Thymus (tissue), 11 donors: ENCODE data around the gene NOC4L. TPM values are rescaled to one million over a fixed set of nuclear protein-coding genes. Genes with fewer than 3 reads are reported as not detected.
"Not testable (repeated sequence)": the region's sequence is repeated elsewhere in the genome, so short reads cannot be mapped to it uniquely, and the experiment has no call there.

Experiments
- DNase-seq, 9 donors: peaks; one replicate each; pipeline ENCODE4 v3.0.0-alpha.2; 2013; ENCODE audit warnings: low spot score in 9 of 9, low read depth in 6 of 9, missing footprints in 1 of 9
- H3K27ac ChIP-seq, 2 donors: one replicate each; pipeline ENCODE4 v1.5.1; 2013; ENCODE audit warnings: control low read depth in 1 of 2, low read depth in 1 of 2, low read length in 1 of 2, mild to moderate bottlenecking in 1 of 2, moderate library complexity in 1 of 2
- H3K27me3 ChIP-seq, 2 donors: one replicate each; pipeline ENCODE4 v1.5.1; 2013; ENCODE audit warnings: low read length in 1 of 2; ENCODE audit not compliant: control insufficient read depth in 2 of 2, insufficient read depth in 1 of 2
- H3K36me3 ChIP-seq, 2 donors: one replicate each; pipeline ENCODE4 v1.5.1; 2013; ENCODE audit warnings: low read length in 1 of 2, mild to moderate bottlenecking in 1 of 2, moderate library complexity in 1 of 2; ENCODE audit not compliant: control insufficient read depth in 2 of 2, insufficient read depth in 2 of 2
- H3K4me1 ChIP-seq, 2 donors: one replicate each; pipeline ENCODE4 v1.5.1; 2013; ENCODE audit warnings: low read length in 2 of 2; ENCODE audit not compliant: control insufficient read depth in 2 of 2, insufficient read depth in 2 of 2
- H3K4me3 ChIP-seq, 2 donors: one replicate each; pipeline ENCODE4 v1.5.1; 2013; ENCODE audit warnings: low read length in 2 of 2, control low read depth in 1 of 2, mild to moderate bottlenecking in 1 of 2
- H3K9me3 ChIP-seq, 2 donors: one replicate each; pipeline ENCODE4 v1.5.1; 2013; ENCODE audit warnings: low read length in 1 of 2, mild to moderate bottlenecking in 1 of 2; ENCODE audit not compliant: control insufficient read depth in 2 of 2, insufficient read depth in 1 of 2
- WGBS: extraction: QIAGEN DNeasy Blood & Tissue Kit; methylation state at CpG from one replicate; pipeline ENCODE4 v1.1.7; 2013; 5-methylcytosine and 5-hydroxymethylcytosine counted together
- polyA plus RNA-seq: library from polyadenylated mRNA; stranded (reverse); fragments of 200-250 nt; gene quantifications from one replicate; pipeline ENCODE4 v1.2.3, GENCODE V29; 2013
- total RNA-seq: library from RNA; stranded (reverse); fragments of 120-200 nt; gene quantifications from one replicate; pipeline ENCODE4 v1.2.4, GENCODE V29; 2013
- donor health status: healthy.

The NOC4L gene
- total and polyA plus RNA-seq, 2 donors: 9.3 to 41.6 TPM

DNA sequence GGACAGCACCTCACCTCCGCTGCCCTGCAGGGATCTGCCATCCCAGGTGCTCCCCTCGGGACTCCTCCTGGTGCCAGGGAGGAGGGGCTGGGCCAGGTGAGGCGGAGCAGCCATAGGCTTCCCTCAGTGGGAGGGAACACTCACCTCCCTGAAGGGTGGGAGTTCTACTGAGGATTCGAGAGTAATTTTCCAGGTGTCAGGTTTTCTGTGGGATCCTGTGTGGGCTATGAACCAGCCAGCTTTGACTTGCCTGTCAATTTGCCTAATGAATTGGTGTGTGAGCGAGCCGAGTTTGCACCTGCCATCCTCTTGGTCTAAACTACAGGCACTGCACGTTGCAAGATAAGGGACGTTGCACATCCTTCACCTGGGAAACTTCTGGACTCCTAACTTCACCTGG, 50.3 kb downstream of the NOC4L start:
- WGBS: 85% methylated on average over 8 of the region's 8 CpGs
- Histone ChIP-seq H3K27ac (no peak overlapping the region), H3K27me3 (peaks cover 0 to 26% of the 10 kb centered on the region in 2 donors), H3K9me3 (peaks cover 7 to 23% of the 10 kb centered on the region in 2 donors), H3K4me1 (peaks cover 7 to 10% of the 10 kb centered on the region in 2 donors), H3K36me3 (no peaks in the 10 kb centered on the region), H3K4me3 (no peak overlapping the region)
- no peak for DNase-seq

DNA sequence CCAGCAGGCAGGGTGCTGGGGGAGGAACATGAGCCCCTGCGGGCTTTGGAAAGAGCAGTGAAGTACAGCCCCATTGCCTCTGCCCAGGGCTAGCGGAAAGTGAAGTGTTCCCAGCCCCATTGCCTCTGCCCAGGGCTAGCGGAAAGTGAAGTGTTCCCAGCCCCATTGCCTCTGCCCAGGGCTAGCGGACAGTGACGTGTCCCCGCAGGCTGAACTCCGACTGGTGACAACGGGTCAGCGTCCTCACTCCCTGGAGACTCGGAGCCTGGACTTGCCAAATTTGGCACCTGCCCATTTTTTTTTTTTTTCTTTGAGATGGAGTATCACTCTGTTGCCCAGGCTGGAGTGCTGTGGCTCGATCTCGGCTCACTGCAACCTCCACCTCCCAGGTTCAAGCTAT, 51.0 kb downstream of the NOC4L start:
- not testable (repeated sequence) for H3K4me1 ChIP-seq, H3K36me3 ChIP-seq, H3K27ac ChIP-seq, H3K4me3 ChIP-seq, DNase-seq
- peaks cover 0 to 25% of the 10 kb centered on the region in 2 donors for H3K27me3 ChIP-seq
- peaks cover 7 to 23% of the 10 kb centered on the region in 2 donors for H3K9me3 ChIP-seq
- WGBS: 83% methylated on average over 12 of the region's 12 CpGs

DNA sequence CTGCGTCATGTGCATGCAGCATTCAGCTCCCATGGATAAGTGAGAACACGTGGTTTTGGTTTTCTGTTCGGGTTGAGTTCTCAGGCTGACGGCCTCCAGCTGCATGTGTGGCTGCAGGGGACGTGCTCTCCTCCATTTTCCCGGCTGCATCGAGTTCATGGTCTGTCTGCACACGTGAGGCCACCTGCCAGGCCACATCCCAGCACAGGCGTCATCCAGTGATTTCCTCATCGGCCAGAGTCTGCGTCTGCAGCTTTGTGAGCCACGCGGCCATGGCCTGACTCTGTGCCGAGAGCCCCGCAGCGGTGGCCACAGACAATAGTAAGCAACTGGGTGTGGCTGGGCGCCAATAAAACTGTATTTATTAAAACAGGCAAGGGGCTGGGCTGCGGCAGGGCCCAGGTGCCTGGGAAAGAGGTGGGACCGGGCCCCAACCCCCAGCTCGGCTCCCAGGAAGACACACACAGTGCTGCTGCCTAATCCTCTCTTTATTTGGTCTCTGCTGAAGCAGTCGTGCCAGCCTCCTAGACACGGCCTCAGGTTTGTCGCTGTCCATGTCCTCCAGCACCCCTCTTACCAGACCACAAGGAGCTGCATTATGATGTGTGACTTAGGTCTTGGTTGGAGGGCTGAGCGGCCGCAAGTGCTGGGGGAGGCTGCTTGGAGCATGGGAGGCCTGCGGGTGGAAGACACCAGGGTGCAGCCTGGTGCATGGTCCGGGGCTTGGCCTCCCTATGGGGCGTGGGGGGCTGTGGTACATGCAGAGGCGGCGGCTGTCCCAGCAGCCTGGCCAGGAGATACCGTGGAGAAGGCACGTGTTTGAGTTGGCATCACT, 52.0 kb downstream of the NOC4L start:
- no peak for DNase-seq

DNA sequence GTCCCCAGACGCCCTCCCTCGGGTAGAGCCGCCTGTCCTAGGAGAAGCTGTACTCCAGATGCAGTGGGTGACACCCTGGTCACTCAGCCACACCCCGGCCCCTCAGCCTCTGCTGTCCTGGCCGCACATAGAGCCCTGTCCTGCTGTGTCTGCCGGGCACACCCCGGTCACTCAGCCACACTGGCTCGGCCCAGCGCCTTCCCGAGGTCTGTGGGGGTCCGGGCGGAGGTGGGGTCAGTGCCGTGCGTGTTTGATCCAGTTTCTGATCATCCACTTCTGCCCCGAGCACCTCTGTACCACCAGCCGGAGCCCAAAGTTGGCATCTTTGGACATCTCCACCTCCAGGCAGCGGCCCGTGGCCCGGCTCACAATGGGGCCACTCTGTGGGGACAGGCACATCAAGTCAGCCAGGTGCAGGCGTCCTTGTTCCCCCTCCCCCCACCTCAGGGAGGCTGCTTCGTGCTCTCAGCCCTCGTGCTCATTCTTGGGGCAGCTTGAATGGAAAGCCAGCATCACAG, 52.7 kb downstream of the NOC4L start:
- Histone ChIP-seq H3K4me1 (no peaks in the 10 kb centered on the region), H3K27ac (no peak overlapping the region), H3K4me3 (no peak overlapping the region), H3K36me3 (no peaks in the 10 kb centered on the region), H3K9me3 (peaks cover 7 to 23% of the 10 kb centered on the region in 2 donors), H3K27me3 (peaks cover 0 to 11% of the 10 kb centered on the region in 2 donors)
- WGBS: 89% methylated on average over 22 of the region's 22 CpGs
- no peak for DNase-seq

More for the DNA sequence above, 52.0 kb downstream of the NOC4L start:
- H3K9me3 ChIP-seq: peaks cover 7 to 23% of the 10 kb centered on the region in 2 donors
- no peaks in the 10 kb centered on the region for H3K36me3 ChIP-seq
- H3K27me3 ChIP-seq: peaks cover 0 to 15% of the 10 kb centered on the region in 2 donors
- H3K27ac ChIP-seq: no peak overlapping the region
- no peak overlapping the region for H3K4me3 ChIP-seq
- 78% methylated on average over 32 of the region's 32 CpGs for WGBS
- no peaks in the 10 kb centered on the region for H3K4me1 ChIP-seq

DNA sequence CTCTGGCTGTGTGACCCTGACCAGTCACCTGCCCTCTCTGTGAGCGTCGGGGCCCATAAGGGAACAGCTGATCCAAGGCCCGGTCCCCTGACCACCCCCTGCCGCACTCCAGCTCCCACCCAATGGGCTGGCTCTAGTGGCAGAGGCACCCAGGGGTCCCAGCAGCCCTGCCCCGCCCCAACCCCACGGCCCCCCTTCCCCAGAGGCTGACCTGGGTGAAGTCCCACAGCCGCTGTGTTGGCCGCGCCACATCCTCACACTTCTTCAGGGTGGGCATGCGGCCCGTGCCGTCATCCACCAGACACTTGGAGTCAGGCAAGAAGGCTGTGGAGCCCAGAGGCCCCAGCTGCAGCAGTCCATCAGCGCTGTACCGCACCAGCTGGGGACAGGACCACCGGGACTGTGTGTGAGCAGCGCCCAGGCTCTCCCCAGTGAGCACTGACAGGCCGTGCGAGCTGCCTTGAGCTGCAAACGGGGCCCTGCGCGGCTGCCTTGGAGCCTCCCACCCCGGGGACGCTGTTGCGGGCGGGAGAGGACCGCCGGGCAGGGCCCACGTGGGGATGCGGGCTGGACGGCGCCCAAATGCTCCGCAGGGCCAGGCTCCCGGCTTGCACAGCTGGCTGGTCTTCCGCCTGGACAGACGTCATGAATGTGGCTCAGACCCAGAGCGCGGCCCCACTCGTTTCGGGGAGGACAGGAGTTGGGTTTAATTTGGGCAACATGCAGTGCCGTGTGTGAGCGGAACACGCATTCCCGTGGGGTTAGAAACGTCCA, 53.5 kb downstream of the NOC4L start:
- H3K27me3 ChIP-seq: peaks cover 0 to 13% of the 10 kb centered on the region in 2 donors
- WGBS: 85% methylated on average over 44 of the region's 44 CpGs
- no peak for DNase-seq

DNA sequence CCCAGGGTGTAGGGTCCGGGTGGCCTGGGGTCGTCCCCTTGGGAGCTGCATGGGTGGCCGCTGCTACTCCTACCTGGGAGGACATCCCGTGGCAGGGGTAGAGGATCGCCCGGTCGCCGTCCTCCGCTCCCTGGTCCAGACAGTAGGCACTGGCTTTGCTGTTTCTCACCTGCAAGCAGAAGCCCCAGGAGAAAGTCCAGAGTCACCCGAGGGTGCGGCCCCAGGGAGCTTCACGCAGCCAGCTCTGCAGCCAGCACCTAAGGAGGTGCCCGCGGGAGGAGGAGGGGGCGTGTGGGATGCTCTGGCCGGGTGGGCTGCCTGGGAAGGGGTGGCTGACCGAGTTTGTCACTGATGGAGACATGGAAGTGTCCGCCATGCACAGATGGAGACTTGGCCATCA, 54.8 kb downstream of the NOC4L start:
- H3K27me3 ChIP-seq: peaks cover 2 to 21% of the 10 kb centered on the region in 2 donors
- peaks cover 1 to 5% of the 10 kb centered on the region in 2 donors for H3K9me3 ChIP-seq
- 86% methylated on average over 18 of the region's 18 CpGs for WGBS

More for the DNA sequence above, 53.5 kb downstream of the NOC4L start:
- H3K4me3 ChIP-seq: no peak overlapping the region
- H3K4me1 ChIP-seq: no peaks in the 10 kb centered on the region
- H3K27ac ChIP-seq: no peak overlapping the region
- H3K9me3 ChIP-seq: peaks cover 7 to 18% of the 10 kb centered on the region in 2 donors
- no peaks in the 10 kb centered on the region for H3K36me3 ChIP-seq

DNA sequence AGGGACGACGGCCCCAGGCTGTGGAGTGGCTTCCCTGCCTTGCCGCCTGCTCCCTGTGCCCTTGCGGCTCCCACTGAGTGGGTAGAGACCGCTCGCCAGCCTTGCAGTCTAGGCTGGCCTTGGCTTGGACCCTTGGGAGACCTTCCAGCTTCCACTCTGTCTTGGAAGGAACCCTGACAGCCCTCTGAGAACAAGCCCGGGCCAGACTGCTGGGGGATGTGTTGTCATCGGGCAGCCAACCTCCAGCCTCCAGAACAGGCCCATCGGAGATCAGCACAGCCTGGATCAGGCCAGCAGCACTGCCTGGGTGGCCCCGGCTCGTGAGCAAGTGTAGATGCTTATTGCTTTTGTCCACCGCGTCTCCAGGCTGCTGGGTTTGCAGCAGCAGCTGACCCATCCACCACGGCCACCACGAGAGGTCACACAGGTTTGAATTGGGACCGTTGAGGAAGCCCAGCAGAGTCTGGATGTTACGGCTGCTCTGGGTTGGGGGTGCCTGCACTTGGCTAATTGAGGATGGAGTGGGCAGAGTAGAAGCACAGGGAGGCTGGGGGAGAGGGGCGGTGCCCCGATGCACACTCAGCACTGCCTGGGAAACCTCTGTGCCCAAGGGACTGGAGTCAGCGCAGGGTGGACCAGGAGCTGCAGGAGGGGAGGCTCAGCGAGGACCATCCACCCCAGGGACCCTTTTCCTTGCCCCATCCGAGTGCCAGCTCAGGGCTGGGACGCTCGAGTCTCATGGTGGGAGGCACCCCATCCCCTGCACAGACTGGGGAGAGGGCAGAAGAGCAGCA, 55.5 kb downstream of the NOC4L start:
- H3K4me1 ChIP-seq: no peaks in the 10 kb centered on the region
- WGBS: 90% methylated on average over 24 of the region's 24 CpGs
- H3K36me3 ChIP-seq: no peaks in the 10 kb centered on the region
- no peaks in the 10 kb centered on the region for H3K9me3 ChIP-seq
- H3K4me3 ChIP-seq: no peak overlapping the region
- no peak overlapping the region for H3K27ac ChIP-seq
- DNase-seq: no peak
- H3K27me3 ChIP-seq: peaks cover 7 to 27% of the 10 kb centered on the region in 2 donors

More for the DNA sequence above, 54.8 kb downstream of the NOC4L start:
- no peak overlapping the region for H3K27ac ChIP-seq
- H3K36me3 ChIP-seq: no peaks in the 10 kb centered on the region
- H3K4me3 ChIP-seq: no peak overlapping the region
- no peak for DNase-seq
- no peaks in the 10 kb centered on the region for H3K4me1 ChIP-seq

DNA sequence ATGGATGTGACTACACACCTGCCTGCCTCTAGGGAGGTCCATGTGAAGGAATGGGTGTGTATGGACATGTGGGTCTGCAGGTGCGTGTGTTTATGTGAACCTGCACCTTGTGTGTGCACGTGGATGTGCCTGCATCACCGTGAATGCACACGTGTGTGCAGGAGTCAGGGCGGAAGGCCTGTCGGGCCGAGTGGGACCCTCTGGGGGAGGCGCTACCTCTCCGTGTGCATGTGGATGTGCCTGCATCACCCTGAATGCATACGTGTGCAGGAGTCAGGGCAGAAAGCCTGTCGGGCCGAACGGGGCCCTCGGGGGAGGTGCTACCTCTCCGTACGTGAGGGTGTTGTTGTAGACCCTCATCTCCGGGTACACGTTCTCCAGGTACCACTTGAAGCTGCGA, 56.5 kb downstream of the NOC4L start:
- Histone ChIP-seq H3K27ac (no peak overlapping the region), H3K9me3 (no peaks in the 10 kb centered on the region), H3K4me3 (no peak overlapping the region), H3K27me3 (peaks cover 18 to 38% of the 10 kb centered on the region in 2 donors), H3K36me3 (no peaks in the 10 kb centered on the region), H3K4me1 (peaks cover 0 to 3% of the 10 kb centered on the region in 2 donors)
- WGBS: 89% methylated on average over 19 of the region's 19 CpGs
- no peak for DNase-seq
